Stimulated activated CD8-positive, alpha-beta memory T cell treated with anti-CD3 and anti-CD28 coated beads, Interleukin-7, amount 100 ng/mL, for 48 hours (primary cell): ENCODE measurements around the gene PON2.
"Not testable (repeated sequence)": the region's sequence is repeated elsewhere in the genome, so short reads cannot be mapped to it uniquely, and the experiment has no call there.

Experiments used
- DNase-seq, 2 donors: peaks; one replicate each; pipeline ENCODE4 v3.0.0-alpha.2; 2020; ENCODE audit warnings: low read depth in 1 of 2; ENCODE audit errors: extremely low read depth in 1 of 2

Gene PON2

GRCh38 chr7:95407751-95408150 lies 27.1 kb downstream of the PON2 start:
- no peak for DNase-seq

DNA sequence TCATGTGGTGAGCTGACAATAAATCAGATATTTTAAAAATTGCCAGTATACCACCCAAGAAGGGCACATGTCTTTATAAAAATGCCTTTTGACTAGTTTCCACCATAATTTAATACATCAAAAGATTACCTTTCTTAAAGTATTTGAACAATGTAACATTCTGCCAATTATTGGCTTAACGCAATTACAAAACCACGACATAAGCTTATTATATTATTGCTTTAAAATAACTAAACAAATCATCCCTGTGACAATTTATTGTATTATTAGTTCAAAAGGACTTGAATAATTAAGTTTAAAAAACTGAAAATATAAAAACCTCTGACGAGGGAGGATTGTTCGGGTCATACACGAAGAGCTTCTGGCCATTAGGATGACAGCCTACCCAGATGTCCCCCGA lies 29.0 kb downstream of the PON2 start:
- no peak for DNase-seq

GRCh38 chr7:95405208-95405607 lies 29.6 kb downstream of the PON2 start:
- DNase-seq: no peak

DNA sequence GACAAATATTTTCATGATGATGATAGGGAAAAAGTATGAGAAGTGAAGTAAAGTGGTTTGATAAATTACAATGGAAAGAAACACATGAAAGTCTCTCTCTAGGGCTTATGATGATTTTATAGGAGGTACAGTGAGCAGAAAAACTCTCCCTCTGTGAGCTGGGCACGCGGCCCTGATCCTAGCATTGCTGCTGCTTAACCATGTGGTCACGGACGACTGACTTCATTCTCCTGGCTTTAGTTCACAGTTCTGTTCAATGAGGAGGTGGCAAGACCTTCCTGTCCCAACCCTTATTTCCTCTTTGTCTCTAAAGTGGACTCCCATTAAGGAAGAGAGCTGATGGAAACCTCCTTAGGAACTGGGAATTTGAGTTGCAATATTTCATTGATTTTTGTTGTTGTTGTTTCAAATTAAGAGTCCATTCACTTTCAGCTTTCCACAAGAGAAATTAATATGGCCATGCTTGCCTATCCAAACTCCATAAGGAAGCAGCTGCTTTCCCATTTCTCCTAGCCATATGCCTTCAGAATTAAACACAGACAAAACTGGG lies 30.4 kb downstream of the PON2 start:
- DNase-seq: no peak

DNA sequence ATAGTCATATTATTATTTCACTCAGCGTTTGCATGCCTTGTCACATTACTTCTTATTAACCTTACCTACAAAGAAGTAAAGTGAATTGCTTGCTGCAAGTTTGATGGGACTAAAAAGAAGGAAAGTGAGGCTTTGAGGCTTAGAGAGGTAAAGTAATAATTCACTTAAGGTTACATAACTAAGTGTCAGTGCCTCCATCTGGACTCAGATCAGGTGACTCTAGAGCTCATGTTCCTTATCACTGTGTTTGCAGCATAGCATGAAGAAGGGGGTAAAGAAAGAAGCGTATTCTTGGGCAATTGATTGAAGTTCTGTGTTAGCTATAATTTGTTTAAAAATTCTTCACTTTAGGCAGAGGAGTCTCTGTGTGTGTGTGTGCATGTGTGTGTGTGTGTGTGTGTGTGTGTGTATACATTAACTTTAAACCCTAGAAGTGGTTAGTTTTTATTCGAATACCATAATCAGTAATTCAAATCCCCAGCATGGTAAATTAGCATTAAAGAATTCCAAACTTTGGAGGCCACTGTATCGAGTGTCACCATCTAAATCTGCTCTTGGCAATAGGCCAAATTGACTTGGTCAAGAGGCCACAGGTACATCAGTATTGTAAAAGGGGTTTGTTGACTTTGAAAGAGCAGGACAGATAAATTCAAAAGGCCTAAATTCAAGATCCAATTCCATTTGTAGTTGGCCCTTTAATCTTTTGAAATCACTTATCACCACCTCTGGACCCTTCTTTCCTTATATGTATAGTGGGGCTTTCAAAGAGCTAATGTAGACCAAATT lies 36.5 kb downstream of the PON2 start:
- DNase-seq: no peak

- no peak for DNase-seq
Measured at GRCh38 chr7:95397381-95397780, 37.4 kb downstream of the PON2 start.

- DNase-seq: peak in 1 of 2 donors; percentile 11
Measured at GRCh38 chr7:95396136-95397032, 38.4 kb downstream of the PON2 start, which contains the start of gene PON3. Gene PON3, minus strand, starts transcription at chr7:95396375. Its CDS starts 25 bp downstream, at chr7:95396350.

DNA sequence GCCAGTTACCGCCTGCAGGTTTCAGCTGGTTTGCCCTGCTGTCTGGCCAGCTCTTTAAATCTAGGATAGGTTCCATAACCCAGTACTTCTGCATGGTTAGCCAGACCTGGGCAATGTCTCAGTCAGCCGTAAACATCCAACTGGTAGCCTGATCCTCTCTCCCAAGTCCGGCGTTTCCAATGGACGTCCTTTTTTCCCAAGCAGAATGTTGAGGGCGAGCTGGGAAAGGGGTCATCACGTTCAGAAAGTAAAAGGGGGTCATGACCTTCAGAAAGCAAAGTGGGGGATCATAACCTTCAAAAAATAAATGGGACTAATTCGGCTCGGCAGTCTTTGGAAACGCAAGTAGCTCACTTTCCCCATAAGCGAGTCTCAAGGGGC lies 39.1 kb downstream of the PON2 start:
- DNase-seq: no peak

GRCh38 chr7:95394370-95394769 lies 40.5 kb downstream of the PON2 start:
- DNase-seq: no peak

GRCh38 chr7:95391761-95392160 lies 43.1 kb downstream of the PON2 start:
- DNase-seq: no peak

DNA sequence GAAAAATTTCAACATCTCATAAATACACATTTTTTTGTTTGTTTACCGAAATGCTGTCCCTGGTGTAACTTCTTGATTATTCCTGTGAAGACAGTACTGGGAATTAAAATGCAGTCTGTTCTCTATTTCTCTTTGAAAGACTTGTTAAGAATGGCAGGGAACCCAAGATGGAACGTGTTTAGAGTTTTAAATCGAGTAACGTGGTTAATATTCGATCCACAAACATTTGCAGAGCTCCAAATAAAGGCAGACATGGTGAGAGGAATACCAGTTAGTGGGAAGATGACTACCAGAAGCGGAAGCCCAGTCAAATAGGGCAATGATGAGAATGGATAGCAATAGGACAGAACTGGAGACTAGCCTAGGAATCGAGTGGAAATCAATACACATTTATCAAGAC lies 45.3 kb downstream of the PON2 start:
- no peak for DNase-seq

DNA sequence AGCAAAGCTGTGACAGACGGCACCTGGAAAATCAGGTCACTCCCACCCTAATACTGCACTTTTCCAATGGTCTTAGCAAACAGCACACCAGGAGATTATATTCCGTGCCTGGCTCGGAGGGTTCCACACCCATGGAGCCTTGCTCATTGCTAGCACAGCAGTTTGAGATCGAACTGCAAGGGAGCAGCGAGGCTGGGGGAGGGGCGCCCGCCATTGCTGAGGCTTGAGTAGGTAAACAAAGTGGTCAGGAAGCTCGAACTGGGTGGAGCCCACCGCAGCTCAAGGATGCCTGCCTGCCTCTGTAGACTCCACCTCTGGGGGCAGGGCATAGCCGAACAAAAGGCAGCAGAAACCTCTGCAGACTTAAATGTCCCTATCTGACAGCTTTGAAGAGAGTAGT lies 55.4 kb downstream of the PON2 start:
- not testable (repeated sequence) for DNase-seq

GRCh38 chr7:95376632-95377400 lies 58.0 kb downstream of the PON2 start:
- DNase-seq: no peak

GRCh38 chr7:95375591-95376257 lies 59.1 kb downstream of the PON2 start:
- no peak for DNase-seq

- DNase-seq: no peak
Measured at GRCh38 chr7:95373323-95373722, 61.5 kb downstream of the PON2 start.

DNA sequence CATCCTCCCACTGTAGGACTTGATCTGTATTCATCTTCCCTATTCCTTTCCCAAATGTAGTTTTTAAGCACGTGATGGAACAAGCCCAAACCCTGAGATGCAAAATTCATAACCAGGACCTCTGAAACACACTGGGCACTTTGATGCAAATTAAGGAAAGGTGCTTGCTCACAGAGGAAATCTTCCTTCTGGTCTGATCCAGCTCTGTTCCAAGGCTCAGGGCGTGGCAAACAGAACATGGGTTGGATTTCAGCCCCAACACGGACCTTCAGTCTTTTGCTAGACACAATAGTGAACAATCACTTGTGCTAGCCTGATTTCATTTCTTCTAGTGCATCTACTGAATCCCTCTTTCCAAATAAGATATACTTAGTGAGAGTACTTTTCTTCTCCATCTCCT lies 66.6 kb downstream of the PON2 start:
- DNase-seq: no peak

DNA sequence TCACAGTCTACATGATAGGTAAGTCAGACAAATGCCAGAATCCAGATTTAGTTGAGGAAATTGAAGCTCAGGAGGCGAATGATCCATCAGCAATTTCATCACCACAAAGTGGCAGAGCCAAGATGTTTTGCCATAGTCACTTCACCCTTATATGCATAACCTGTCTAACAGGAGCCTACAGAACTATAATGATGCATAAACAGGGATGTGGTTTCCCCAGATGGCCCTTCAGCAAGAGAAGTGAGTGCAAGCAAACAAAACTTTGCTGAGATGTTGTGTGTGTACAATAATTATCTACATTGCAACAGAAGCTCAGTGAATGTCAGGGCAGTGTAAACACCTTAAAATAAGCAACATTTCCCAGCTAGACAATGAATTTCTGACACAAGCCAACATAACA lies 67.2 kb downstream of the PON2 start:
- no peak for DNase-seq

GRCh38 chr7:95365151-95365550 lies 69.7 kb downstream of the PON2 start:
- DNase-seq: no peak

- no peak for DNase-seq
Measured at GRCh38 chr7:95357623-95358022, 77.2 kb downstream of the PON2 start.
